GM12878 (cell line): ENCODE measurements around the gene DNAJC11. TPM values are rescaled to one million over a fixed set of nuclear protein-coding genes. Genes with fewer than 3 reads are reported as not detected.

Experiments
- CHD1 ChIP-seq: IDR thresholded peaks from 2 replicates; pipeline ENCODE4 v1.6.1; 2012; ENCODE audit warnings: low read depth, low read length, improper control_type of control experiment
- CHD4 ChIP-seq: fragments of 200-600 bp; sonication (generic); IDR thresholded peaks from 2 replicates; pipeline ENCODE4 v1.6.1; 2016; ENCODE audit warnings: mild to moderate bottlenecking
- IRF5 ChIP-seq: fragments of 450-650 bp; IDR thresholded peaks from 2 replicates; pipeline ENCODE4 v1.6.1; 2017; ENCODE audit warnings: borderline replicate concordance
- JUND ChIP-seq: IDR thresholded peaks from 2 replicates; pipeline ENCODE4 v1.6.1; 2012; ENCODE audit warnings: low read depth, mild to moderate bottlenecking, low read length, improper control_type of control experiment, moderate library complexity
- KDM1A ChIP-seq: fragments of 200-600 bp; sonication (generic); IDR thresholded peaks from 2 replicates; pipeline ENCODE4 v1.6.1; 2016; ENCODE audit warnings: borderline replicate concordance
- MAX ChIP-seq: IDR thresholded peaks from 2 replicates; pipeline ENCODE4 v1.6.1; 2012; ENCODE audit warnings: low read depth, low read length, improper control_type of control experiment
- MTA3 ChIP-seq: IDR thresholded peaks from 2 replicates; pipeline ENCODE4 v1.6.1; 2012; ENCODE audit warnings: low read length, inconsistent platforms, borderline replicate concordance
- NFIC ChIP-seq: IDR thresholded peaks from 2 replicates; pipeline ENCODE4 v1.6.1; 2012; ENCODE audit warnings: low read depth, mild to moderate bottlenecking, inconsistent platforms, low read length, moderate library complexity
- NR2C1 ChIP-seq: fragments of 450-650 bp; IDR thresholded peaks from 2 replicates; pipeline ENCODE4 v1.6.1; 2017; ENCODE audit warnings: antibody characterized with exemption, mild to moderate bottlenecking, moderate library complexity
- RCOR1 ChIP-seq: conservative IDR thresholded peaks from 2 replicates; pipeline ENCODE4 v1.6.1; 2012; ENCODE audit warnings: low read depth, low read length, improper control_type of control experiment
- SPI1 ChIP-seq: IDR thresholded peaks from 2 replicates; pipeline ENCODE4 v1.6.1; 2011; ENCODE audit warnings: low read depth, mild to moderate bottlenecking, low read length, moderate library complexity, borderline replicate concordance; ENCODE audit not compliant: insufficient read depth
- SREBF1 ChIP-seq: IDR thresholded peaks from 2 replicates; pipeline ENCODE4 v1.6.1; 2012; ENCODE audit warnings: mild to moderate bottlenecking, low read length
- TARDBP ChIP-seq: IDR thresholded peaks from 2 replicates; pipeline ENCODE4 v1.6.1; 2016; ENCODE audit warnings: borderline replicate concordance
- ZBTB4 ChIP-seq: fragments of 450-650 bp; formaldehyde crosslinking; IDR thresholded peaks from 2 replicates; pipeline ENCODE4 v1.4.0; 2022; ENCODE audit warnings: mild to moderate bottlenecking, moderate library complexity
- ZZZ3 ChIP-seq: IDR thresholded peaks from 2 replicates; pipeline ENCODE4 v1.6.1; 2011; ENCODE audit warnings: low read depth; ENCODE audit not compliant: control insufficient read depth, insufficient read length
- polyA plus RNA-seq, 11 experiments: library from polyadenylated mRNA; depleted of rRNA in 4 of 11; unstranded in 6 of 11; stranded (reverse) in 5 of 11; fragments of >200 nt; fragmentation: Nextera tagmentation in 4 of 11; fragmentation: Illumina TruSeq in 1 of 11; extraction: Ambion mirVana in 4 of 11; extraction: Trizol in 1 of 11; gene quantifications; 1 replicate in 1 of 11; 2 replicates in 10 of 11; pipeline versions ENCODE4 v1.2.1 to v1.2.3, GENCODE V29; 2011 to 2016; ENCODE audit warnings: inconsistent platforms in 2 of 11, missing spikeins in 2 of 11, low read depth in 1 of 11
- total RNA-seq, 4 experiments: library from RNA; depleted of rRNA in 3 of 4; stranded (reverse); fragments of >200 nt in 3 of 4; fragmentation: Illumina TruSeq in 1 of 4; extraction: Trizol in 1 of 4; gene quantifications; 2 replicates each; pipeline versions ENCODE4 v1.2.1 to v1.2.3, GENCODE V29; 2013 to 2021
- TF ChIP-seq, protein P1 (sequence below): fragments of 450-650 bp; IDR thresholded peaks from 2 replicates; pipeline ENCODE4 v1.6.1; 2017; ENCODE audit warnings: low read depth, mild to moderate bottlenecking, moderate library complexity
- TF ChIP-seq, protein P2 (sequence below): fragments of 450-650 bp; IDR thresholded peaks from 2 replicates; pipeline ENCODE4 v1.6.1; 2014; ENCODE audit warnings: mild to moderate bottlenecking
- TF ChIP-seq, protein P3 (sequence below): IDR thresholded peaks from 2 replicates; pipeline ENCODE4 v1.6.1; 2011; ENCODE audit warnings: borderline replicate concordance, low read depth, mild to moderate bottlenecking, moderate library complexity, mixed read lengths, low read length; ENCODE audit not compliant: insufficient read depth; ENCODE audit errors: extremely low read length
- TF ChIP-seq, protein P4 (sequence below): fragments of 450-650 bp; IDR thresholded peaks from 2 replicates; pipeline ENCODE4 v1.6.1; 2017; ENCODE audit warnings: mild to moderate bottlenecking

DNAJC11 gene
- total and polyA plus RNA-seq, 10 of the 15 experiments (the other 5 are each of a cell fraction or from before 2014, with no cell fraction given): 5.0 to 58.8 (median 39.5) TPM

DNA sequence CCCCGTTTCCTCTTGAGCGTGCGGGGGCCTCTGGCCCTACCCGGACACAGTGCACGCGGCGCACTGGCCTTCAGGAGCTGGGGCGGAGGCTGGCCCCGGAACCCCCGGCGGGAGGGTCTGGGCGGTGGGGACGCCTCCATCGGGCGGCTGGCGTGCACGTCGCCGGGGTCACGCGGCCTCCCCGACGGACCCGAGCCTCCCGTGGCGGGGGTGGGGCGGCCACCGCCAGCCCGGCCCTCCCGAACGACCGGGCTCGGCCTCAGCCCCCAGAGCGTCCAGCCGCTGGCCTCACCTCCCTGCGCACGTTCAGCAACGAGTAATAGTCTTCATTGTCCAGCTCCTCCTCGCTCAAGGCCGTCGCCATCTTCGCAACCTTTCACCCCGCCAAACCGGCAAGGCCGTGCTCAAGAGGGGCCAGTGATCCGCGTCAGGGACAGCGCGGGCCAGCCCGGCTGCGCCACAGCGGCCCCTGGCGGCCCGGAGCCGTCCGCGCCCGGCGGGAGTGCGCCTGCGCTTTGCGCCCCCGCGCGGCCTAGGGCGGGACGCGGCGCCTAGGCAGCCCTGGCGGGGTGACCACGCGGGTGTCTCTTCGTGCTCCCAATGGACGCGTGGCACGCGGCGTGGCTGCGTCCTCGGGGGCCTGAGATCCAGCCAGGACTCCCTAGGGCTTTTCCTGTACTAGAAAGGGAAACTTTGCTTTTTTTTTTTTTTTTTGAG lies at the start of gene DNAJC11 (continued):
- TF ChIP-seq ZBTB4 (CRISPR knock-in tag): no peak
- no peak for TF ChIP-seq NFIC
- TF ChIP-seq CHD4: no peak
- TF ChIP-seq SPI1: no peak
- no peak for TF ChIP-seq ZZZ3
- peak; percentile 77 for TF ChIP-seq SREBF1
- TF ChIP-seq, protein P1, sequence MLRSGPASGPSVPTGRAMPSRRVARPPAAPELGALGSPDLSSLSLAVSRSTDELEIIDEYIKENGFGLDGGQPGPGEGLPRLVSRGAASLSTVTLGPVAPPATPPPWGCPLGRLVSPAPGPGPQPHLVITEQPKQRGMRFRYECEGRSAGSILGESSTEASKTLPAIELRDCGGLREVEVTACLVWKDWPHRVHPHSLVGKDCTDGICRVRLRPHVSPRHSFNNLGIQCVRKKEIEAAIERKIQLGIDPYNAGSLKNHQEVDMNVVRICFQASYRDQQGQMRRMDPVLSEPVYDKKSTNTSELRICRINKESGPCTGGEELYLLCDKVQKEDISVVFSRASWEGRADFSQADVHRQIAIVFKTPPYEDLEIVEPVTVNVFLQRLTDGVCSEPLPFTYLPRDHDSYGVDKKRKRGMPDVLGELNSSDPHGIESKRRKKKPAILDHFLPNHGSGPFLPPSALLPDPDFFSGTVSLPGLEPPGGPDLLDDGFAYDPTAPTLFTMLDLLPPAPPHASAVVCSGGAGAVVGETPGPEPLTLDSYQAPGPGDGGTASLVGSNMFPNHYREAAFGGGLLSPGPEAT: peak; percentile 94
- no peak for TF ChIP-seq KDM1A
- TF ChIP-seq, protein P2, sequence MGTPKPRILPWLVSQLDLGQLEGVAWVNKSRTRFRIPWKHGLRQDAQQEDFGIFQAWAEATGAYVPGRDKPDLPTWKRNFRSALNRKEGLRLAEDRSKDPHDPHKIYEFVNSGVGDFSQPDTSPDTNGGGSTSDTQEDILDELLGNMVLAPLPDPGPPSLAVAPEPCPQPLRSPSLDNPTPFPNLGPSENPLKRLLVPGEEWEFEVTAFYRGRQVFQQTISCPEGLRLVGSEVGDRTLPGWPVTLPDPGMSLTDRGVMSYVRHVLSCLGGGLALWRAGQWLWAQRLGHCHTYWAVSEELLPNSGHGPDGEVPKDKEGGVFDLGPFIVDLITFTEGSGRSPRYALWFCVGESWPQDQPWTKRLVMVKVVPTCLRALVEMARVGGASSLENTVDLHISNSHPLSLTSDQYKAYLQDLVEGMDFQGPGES: peak; percentile 66
- TF ChIP-seq NR2C1: peak; percentile 100
- no peak for TF ChIP-seq JUND
- TF ChIP-seq MTA3: no peak
- TF ChIP-seq IRF5: no peak
- TF ChIP-seq, protein P3, sequence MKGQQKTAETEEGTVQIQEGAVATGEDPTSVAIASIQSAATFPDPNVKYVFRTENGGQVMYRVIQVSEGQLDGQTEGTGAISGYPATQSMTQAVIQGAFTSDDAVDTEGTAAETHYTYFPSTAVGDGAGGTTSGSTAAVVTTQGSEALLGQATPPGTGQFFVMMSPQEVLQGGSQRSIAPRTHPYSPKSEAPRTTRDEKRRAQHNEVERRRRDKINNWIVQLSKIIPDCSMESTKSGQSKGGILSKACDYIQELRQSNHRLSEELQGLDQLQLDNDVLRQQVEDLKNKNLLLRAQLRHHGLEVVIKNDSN: peak; percentile 47
- TF ChIP-seq CHD1: 0 out of 2 replicates have a peak, but pooled peaks have one; percentile 50
- TF ChIP-seq TARDBP: peak; percentile 17; the same call in 1 of the 2 replicates
- peak; percentile 87; the same call in 1 of the 2 replicates for TF ChIP-seq MAX
- 0 out of 2 replicates have a peak, but pooled peaks have one; percentile 26 for TF ChIP-seq RCOR1
- TF ChIP-seq, protein P4, sequence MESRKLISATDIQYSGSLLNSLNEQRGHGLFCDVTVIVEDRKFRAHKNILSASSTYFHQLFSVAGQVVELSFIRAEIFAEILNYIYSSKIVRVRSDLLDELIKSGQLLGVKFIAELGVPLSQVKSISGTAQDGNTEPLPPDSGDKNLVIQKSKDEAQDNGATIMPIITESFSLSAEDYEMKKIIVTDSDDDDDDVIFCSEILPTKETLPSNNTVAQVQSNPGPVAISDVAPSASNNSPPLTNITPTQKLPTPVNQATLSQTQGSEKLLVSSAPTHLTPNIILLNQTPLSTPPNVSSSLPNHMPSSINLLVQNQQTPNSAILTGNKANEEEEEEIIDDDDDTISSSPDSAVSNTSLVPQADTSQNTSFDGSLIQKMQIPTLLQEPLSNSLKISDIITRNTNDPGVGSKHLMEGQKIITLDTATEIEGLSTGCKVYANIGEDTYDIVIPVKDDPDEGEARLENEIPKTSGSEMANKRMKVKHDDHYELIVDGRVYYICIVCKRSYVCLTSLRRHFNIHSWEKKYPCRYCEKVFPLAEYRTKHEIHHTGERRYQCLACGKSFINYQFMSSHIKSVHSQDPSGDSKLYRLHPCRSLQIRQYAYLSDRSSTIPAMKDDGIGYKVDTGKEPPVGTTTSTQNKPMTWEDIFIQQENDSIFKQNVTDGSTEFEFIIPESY: 0 out of 2 replicates have a peak, but pooled peaks have one; percentile 27
